ENCODE measurements around the gene MEOX2. TPM values are rescaled to one million over a fixed set of nuclear protein-coding genes. Genes with fewer than 3 reads are reported as not detected.

Gene MEOX2
- total RNA-seq, 1 donor from 2014 or later = not detected

- no peaks in the 10 kb centered on the region for H3K36me3 ChIP-seq
- no peak overlapping the region for H3K27ac Mint-ChIP-seq
Observed at GRCh38 chr7:15594461-15594860, 92.0 kb downstream of the MEOX2 start.

GRCh38 chr7:15593382-15593781 is 93.1 kb downstream of the MEOX2 start:
- Histone ChIP-seq H3K27ac (no peak overlapping the region), H3K4me3 (no peak overlapping the region), H3K27me3 (no peaks in the 10 kb centered on the region), H3K4me1 (no peaks in the 10 kb centered on the region), H3F3A (ENCODE audit: low read depth) (no peaks in the 10 kb centered on the region), H3K9me3 (ENCODE audit: low read depth) (no peaks in the 10 kb centered on the region), H3K79me2 (ENCODE audit: low read depth) (no peaks in the 10 kb centered on the region), H3K4me2 (no peak overlapping the region), H4K20me1 (ENCODE audit: low read depth) (no peaks in the 10 kb centered on the region), H3K9ac (no peak overlapping the region), H3K36me3 (no peaks in the 10 kb centered on the region), H2AFZ (replicated peaks) (no peak overlapping the region)
- TF ChIP-seq EZH2 (IDR thresholded peaks at IDR 0.05) (no peak), EZH2phosphoT487 (IDR thresholded peaks at IDR 0.05) (no peak)
- TF ChIP-seq, protein P1, sequence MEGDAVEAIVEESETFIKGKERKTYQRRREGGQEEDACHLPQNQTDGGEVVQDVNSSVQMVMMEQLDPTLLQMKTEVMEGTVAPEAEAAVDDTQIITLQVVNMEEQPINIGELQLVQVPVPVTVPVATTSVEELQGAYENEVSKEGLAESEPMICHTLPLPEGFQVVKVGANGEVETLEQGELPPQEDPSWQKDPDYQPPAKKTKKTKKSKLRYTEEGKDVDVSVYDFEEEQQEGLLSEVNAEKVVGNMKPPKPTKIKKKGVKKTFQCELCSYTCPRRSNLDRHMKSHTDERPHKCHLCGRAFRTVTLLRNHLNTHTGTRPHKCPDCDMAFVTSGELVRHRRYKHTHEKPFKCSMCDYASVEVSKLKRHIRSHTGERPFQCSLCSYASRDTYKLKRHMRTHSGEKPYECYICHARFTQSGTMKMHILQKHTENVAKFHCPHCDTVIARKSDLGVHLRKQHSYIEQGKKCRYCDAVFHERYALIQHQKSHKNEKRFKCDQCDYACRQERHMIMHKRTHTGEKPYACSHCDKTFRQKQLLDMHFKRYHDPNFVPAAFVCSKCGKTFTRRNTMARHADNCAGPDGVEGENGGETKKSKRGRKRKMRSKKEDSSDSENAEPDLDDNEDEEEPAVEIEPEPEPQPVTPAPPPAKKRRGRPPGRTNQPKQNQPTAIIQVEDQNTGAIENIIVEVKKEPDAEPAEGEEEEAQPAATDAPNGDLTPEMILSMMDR (IDR thresholded peaks at IDR 0.05) = no peak
- no peak for DNase-seq (ENCODE audit: low spot score)
- no peaks in the 10 kb centered on the region for H3K4me1 Mint-ChIP-seq
- H3K9me3 Mint-ChIP-seq = no peaks in the 10 kb centered on the region
- H3K4me3 Mint-ChIP-seq = no peak overlapping the region
- no peak overlapping the region for H3K27ac Mint-ChIP-seq
- H3K27me3 Mint-ChIP-seq (ENCODE audit: insufficient read depth, low read depth) = no peaks in the 10 kb centered on the region
- H3K36me3 Mint-ChIP-seq = no peaks in the 10 kb centered on the region

More at GRCh38 chr7:15594461-15594860, 92.0 kb downstream of the MEOX2 start:
- Histone ChIP-seq H3K9ac (no peak overlapping the region), H3K79me2 (ENCODE audit: low read depth) (no peaks in the 10 kb centered on the region), H3K4me2 (no peak overlapping the region), H3K4me3 (no peak overlapping the region), H3K9me3 (ENCODE audit: low read depth) (no peaks in the 10 kb centered on the region), H4K20me1 (ENCODE audit: low read depth) (no peaks in the 10 kb centered on the region), H2AFZ (replicated peaks) (no peak overlapping the region), H3F3A (ENCODE audit: low read depth) (no peaks in the 10 kb centered on the region), H3K4me1 (no peaks in the 10 kb centered on the region), H3K27ac (no peak overlapping the region), H3K27me3 (no peaks in the 10 kb centered on the region)
- DNase-seq (ENCODE audit: low spot score) = no peak
- Mint-ChIP-seq H3K27me3 (ENCODE audit: insufficient read depth, low read depth) (no peaks in the 10 kb centered on the region), H3K4me1 (no peaks in the 10 kb centered on the region), H3K9me3 (no peaks in the 10 kb centered on the region), H3K4me3 (no peak overlapping the region), H3K36me3 (no peaks in the 10 kb centered on the region)
- TF ChIP-seq, protein P1 (IDR thresholded peaks at IDR 0.05) = no peak
- TF ChIP-seq EZH2 (IDR thresholded peaks at IDR 0.05) = no peak
- no peak for TF ChIP-seq EZH2phosphoT487 (IDR thresholded peaks at IDR 0.05)

- TF ChIP-seq, protein P1 (IDR thresholded peaks at IDR 0.05) = no peak
- TF ChIP-seq EZH2phosphoT487 (IDR thresholded peaks at IDR 0.05) = no peak
- no peak for TF ChIP-seq EZH2 (IDR thresholded peaks at IDR 0.05)
- H3K4me1 ChIP-seq = no peaks in the 10 kb centered on the region
Observed at GRCh38 chr7:15586266-15586665, 100.2 kb downstream of the MEOX2 start.

More at GRCh38 chr7:15586266-15586665, 100.2 kb downstream of the MEOX2 start:
- no peak overlapping the region for H3K4me3 ChIP-seq
- no peaks in the 10 kb centered on the region for H3K79me2 ChIP-seq (ENCODE audit: low read depth)
- no peaks in the 10 kb centered on the region for H3K4me1 Mint-ChIP-seq
- no peaks in the 10 kb centered on the region for H4K20me1 ChIP-seq (ENCODE audit: low read depth)
- no peaks in the 10 kb centered on the region for H3K27me3 ChIP-seq
- H3K27ac ChIP-seq = no peak overlapping the region
- H3K9me3 Mint-ChIP-seq = peaks cover 13% of the 10 kb centered on the region
- H3K4me3 Mint-ChIP-seq = no peak overlapping the region
- no peaks in the 10 kb centered on the region for H3K27me3 Mint-ChIP-seq (ENCODE audit: insufficient read depth, low read depth)
- H3K27ac Mint-ChIP-seq = no peak overlapping the region
- H3K36me3 Mint-ChIP-seq = no peaks in the 10 kb centered on the region
- no peak for DNase-seq (ENCODE audit: low spot score)
- no peak overlapping the region for H3K4me2 ChIP-seq
- no peak overlapping the region for H2AFZ ChIP-seq (replicated peaks)
- H3K36me3 ChIP-seq = peaks cover 4% of the 10 kb centered on the region
- H3K9ac ChIP-seq = no peak overlapping the region
- H3K9me3 ChIP-seq (ENCODE audit: low read depth) = peaks cover 6% of the 10 kb centered on the region
- H3F3A ChIP-seq (ENCODE audit: low read depth) = no peaks in the 10 kb centered on the region
